HEK293T (cell line): Measurements from ENCODE around the gene LGR6.

Experiments used
- CTCF ChIA-PET: fragments of 350-600 bp; formaldehyde crosslinking; extraction: SDS; loops from one replicate; lab custom pipeline; 2021; ENCODE audit warnings: antibody characterized with exemption, inconsistent platforms; lab: Yijun Ruan, JAX
- POLR2A ChIA-PET: fragments of 350-600 bp; formaldehyde crosslinking; extraction: SDS; loops from one replicate; lab custom pipeline; 2020; ENCODE audit warnings: antibody characterized with exemption, inconsistent platforms; lab: Yijun Ruan, JAX
- DNase-seq: peaks from one replicate; pipeline ENCODE4 v3.0.0; 2012; ENCODE audit warnings: mixed read lengths; ENCODE audit errors: extremely low spot score
- ARNT ChIP-seq: fragments of 450-650 bp; IDR thresholded peaks from 2 replicates; pipeline ENCODE4 v1.6.1; 2017; ENCODE audit warnings: mild to moderate bottlenecking
- BHLHE40 ChIP-seq: fragments of 450-650 bp; IDR thresholded peaks from 2 replicates; pipeline ENCODE4 v1.6.1; 2016; ENCODE audit warnings: mild to moderate bottlenecking, moderate library complexity, borderline replicate concordance
- CTBP1 ChIP-seq: fragments of 450-650 bp; IDR thresholded peaks from 2 replicates; pipeline ENCODE4 v1.6.1; 2016; ENCODE audit warnings: borderline replicate concordance
- ELF4 ChIP-seq: fragments of 450-650 bp; IDR thresholded peaks from 2 replicates; pipeline ENCODE4 v1.6.1; 2017; ENCODE audit warnings: antibody characterized with exemption
- FOXA1 ChIP-seq: fragments of 450-650 bp; IDR thresholded peaks from 2 replicates; pipeline ENCODE4 v1.6.1; 2016; ENCODE audit warnings: mild to moderate bottlenecking
- FOXK2 ChIP-seq: fragments of 450-650 bp; IDR thresholded peaks from 2 replicates; pipeline ENCODE4 v1.6.1; 2016; ENCODE audit warnings: mild to moderate bottlenecking
- FOXM1 ChIP-seq: fragments of 450-650 bp; IDR thresholded peaks from 2 replicates; pipeline ENCODE4 v1.6.1; 2017; ENCODE audit warnings: mild to moderate bottlenecking, borderline replicate concordance
- HDGF ChIP-seq: fragments of 450-650 bp; IDR thresholded peaks from 2 replicates; pipeline ENCODE4 v1.6.1; 2017; ENCODE audit warnings: antibody characterized with exemption, borderline replicate concordance
- L3MBTL2 ChIP-seq: fragments of 450-650 bp; conservative IDR thresholded peaks from 2 replicates; pipeline ENCODE4 v1.6.1; 2016; ENCODE audit warnings: mild to moderate bottlenecking
- LEF1 ChIP-seq: fragments of 450-650 bp; IDR thresholded peaks from 2 replicates; pipeline ENCODE4 v1.6.1; 2017; ENCODE audit warnings: mild to moderate bottlenecking, borderline replicate concordance
- NFRKB ChIP-seq: fragments of 450-650 bp; IDR thresholded peaks from 2 replicates; pipeline ENCODE4 v1.6.1; 2016; ENCODE audit warnings: mild to moderate bottlenecking, moderate library complexity
- PKNOX1 ChIP-seq: fragments of 450-650 bp; IDR thresholded peaks from 2 replicates; pipeline ENCODE4 v1.6.1; 2016
- SP1 ChIP-seq: fragments of 450-650 bp; IDR thresholded peaks from 2 replicates; pipeline ENCODE4 v1.6.1; 2017
- SUZ12 ChIP-seq: fragments of 450-650 bp; IDR thresholded peaks from 2 replicates; pipeline ENCODE4 v1.6.1; 2016; ENCODE audit warnings: mild to moderate bottlenecking
- TARDBP ChIP-seq: fragments of 450-650 bp; IDR thresholded peaks from 2 replicates; pipeline ENCODE4 v1.6.1; 2016
- ZNF384 ChIP-seq: fragments of 450-650 bp; IDR thresholded peaks from 2 replicates; pipeline ENCODE4 v1.6.1; 2016

LGR6 gene

GRCh38 chr1:202182040-202182877 lies 11.3 kb upstream of the LGR6 start:
- TF ChIP-seq BHLHE40 (no peak), FOXM1 (no peak), NFRKB (no peak), ARNT (no peak), TARDBP (no peak), CTBP1 (no peak), SUZ12 (no peak), ELF4 (no peak), HDGF (no peak), PKNOX1 (no peak), LEF1 (no peak), ZNF384 (no peak), L3MBTL2 (no peak), FOXA1 (no peak), FOXK2 (no peak), SP1 (no peak)
- CTCF ChIA-PET: no interaction called here
- POLR2A ChIA-PET: no interaction called here
- DNase-seq: no peak

DNA sequence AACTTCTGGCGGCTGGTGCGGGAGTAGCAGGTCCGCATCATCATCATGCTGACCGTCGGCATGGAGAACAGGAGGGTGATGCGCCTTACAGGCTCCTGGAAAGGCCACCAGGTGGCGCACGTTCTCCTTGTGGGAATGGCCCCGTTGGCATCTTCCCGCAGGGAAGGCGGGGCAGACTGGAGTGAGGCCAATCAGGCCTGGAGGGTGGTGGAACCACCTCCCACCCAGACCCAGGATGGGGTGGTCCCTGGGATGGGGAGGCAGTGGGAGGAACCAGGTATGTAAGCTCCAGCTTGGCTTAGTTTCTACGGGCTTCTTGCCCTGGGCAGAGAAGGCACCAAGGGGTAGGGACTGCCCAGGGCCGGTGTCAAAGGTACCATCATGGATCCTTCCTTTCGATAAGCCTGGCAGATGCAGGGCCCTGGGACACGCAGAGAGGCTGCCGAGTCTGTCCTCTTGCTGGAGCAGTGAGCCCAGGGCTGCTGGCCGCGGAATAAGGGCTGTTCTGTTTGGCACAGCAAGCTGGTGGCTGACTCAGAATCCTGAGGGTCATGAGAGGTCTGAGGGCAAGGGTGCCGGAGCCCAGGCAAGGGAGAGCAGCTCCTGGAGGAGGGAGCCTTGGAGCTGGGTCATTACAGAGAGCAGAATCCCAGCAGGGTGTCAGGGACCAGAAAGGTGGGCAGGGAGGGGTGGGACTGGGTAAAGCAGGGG lies 8.7 kb upstream of the LGR6 start:
- TF ChIP-seq SP1: no peak
- no peak for TF ChIP-seq TARDBP
- TF ChIP-seq LEF1: no peak
- no peak for TF ChIP-seq FOXK2
- no peak for TF ChIP-seq CTBP1
- no peak for TF ChIP-seq SUZ12
- no peak for TF ChIP-seq ELF4
- no peak for TF ChIP-seq PKNOX1
- no peak for TF ChIP-seq HDGF
- TF ChIP-seq ZNF384: no peak
- TF ChIP-seq FOXA1: no peak
- TF ChIP-seq ARNT: no peak
- TF ChIP-seq L3MBTL2: no peak
- no peak for TF ChIP-seq FOXM1
- TF ChIP-seq NFRKB: no peak
- TF ChIP-seq BHLHE40: no peak
- CTCF ChIA-PET: interaction anchor here (0.6 to 2.0 kb wide), 5 partner anchors 8 to 102 kb away, joined by 3 to 7 read pairs (median 3); partner anchors contain the start of gene LGR6
- POLR2A ChIA-PET: interaction anchor here (1.3 kb wide), 1 partner anchor 144 kb away, joined by 3 read pairs; no protein-coding TSS in a partner anchor
- peak; percentile 91 for DNase-seq

- ChIA-PET POLR2A (interaction anchor here (1.3 kb wide), 1 partner anchor 143 kb away, joined by 3 read pairs; no protein-coding TSS in a partner anchor), CTCF (interaction anchor here (1.0 to 2.0 kb wide), 2 partner anchors 10 to 31 kb away, joined by 3 to 7 read pairs; no protein-coding TSS in a partner anchor)
Observed at GRCh38 chr1:202186327-202186726, 7.3 kb upstream of the LGR6 start.

GRCh38 chr1:202187041-202187671 lies 6.4 kb upstream of the LGR6 start:
- ChIA-PET CTCF (interaction anchor here (0.8 to 1.0 kb wide), 2 partner anchors 43 to 126 kb away, joined by 3 read pairs; partner anchors contain the start of gene ARL8A), POLR2A (no interaction called here)
- no peak for DNase-seq
- TF ChIP-seq PKNOX1: no peak
- TF ChIP-seq FOXK2: no peak
- no peak for TF ChIP-seq FOXM1
- TF ChIP-seq CTBP1: no peak
- TF ChIP-seq FOXA1: no peak
- TF ChIP-seq ZNF384: no peak
- no peak for TF ChIP-seq L3MBTL2
- TF ChIP-seq LEF1: no peak
- no peak for TF ChIP-seq BHLHE40
- no peak for TF ChIP-seq HDGF
- no peak for TF ChIP-seq SUZ12
- TF ChIP-seq NFRKB: no peak
- TF ChIP-seq TARDBP: no peak
- TF ChIP-seq SP1: no peak
- TF ChIP-seq ARNT: no peak

More at GRCh38 chr1:202186327-202186726, 7.3 kb upstream of the LGR6 start:
- no peak for DNase-seq
- TF ChIP-seq FOXA1 (no peak), TARDBP (no peak), PKNOX1 (no peak), FOXM1 (no peak), CTBP1 (no peak), SP1 (no peak), BHLHE40 (no peak), L3MBTL2 (no peak), ZNF384 (no peak), LEF1 (no peak), SUZ12 (no peak), ELF4 (no peak), FOXK2 (no peak), NFRKB (no peak), ARNT (no peak), HDGF (no peak)
